GM18951 (cell line): ENCODE results near the gene MCMBP.

ENCODE experiments used
- POLR2A ChIP-seq: IDR thresholded peaks from 4 replicates; pipeline ENCODE4 v1.6.1; 2011; ENCODE audit warnings: mild to moderate bottlenecking; ENCODE audit not compliant: insufficient read length, insufficient read depth; ENCODE audit errors: extremely low read depth
- in situ Hi-C: fragments of 300-500 bp; cut with MboI; formaldehyde crosslinking; loops from one replicate; pipeline ENCODE4 v1.12.0; 2022; ENCODE audit warnings: low sequenced_read_pairs, mixed read lengths, inconsistent platforms; ENCODE audit not compliant: unreplicated experiment

Gene MCMBP

DNA sequence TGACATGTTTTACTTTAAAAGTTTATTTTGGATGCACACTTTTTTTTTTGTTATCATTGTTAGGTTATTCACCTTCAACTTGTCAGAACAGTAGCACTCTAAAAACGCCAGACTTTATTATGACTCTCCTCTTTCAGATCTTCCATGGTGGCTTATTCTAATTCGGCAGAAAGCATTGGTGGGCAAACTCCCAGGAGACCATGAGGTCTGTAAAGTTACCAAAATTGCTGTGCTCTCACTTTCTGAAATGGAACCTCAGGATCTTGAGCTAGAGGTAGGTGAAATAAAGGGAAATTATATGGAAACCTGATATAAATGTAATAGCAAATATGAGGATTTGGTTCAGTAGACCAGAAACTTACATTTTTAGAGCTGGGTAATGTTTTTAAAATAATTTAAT lies 91.1 kb downstream of the MCMBP start:
- TF ChIP-seq POLR2A = no peak
- in situ Hi-C loops = no loop called here

DNA sequence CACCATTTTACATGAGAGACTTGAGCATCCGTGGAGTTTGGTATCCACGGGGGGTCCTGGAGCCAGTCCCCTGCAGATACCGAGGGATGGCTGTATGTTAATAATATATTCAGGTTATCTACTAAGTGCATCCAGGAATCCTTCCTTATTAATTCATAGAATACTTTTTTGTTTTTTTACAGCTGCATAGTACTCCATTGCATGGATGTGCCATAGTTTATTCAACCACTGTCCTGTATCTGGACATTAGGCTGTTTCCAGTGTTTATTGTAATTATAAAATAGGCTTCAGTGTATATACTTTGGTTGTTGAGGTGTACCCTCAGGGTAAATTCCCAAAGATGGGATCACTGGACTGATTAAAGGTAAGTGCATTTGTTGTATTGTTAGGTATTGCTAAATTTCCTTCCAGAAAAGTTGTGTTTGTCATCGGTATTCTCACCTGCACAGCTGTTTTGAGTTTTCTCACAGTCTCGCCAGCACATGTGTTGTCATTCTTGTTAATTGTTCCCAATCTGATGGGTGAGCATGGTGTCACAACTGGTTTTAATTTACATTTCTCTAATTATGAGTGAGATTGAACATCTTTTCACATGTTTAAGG lies 91.7 kb downstream of the MCMBP start:
- in situ Hi-C loops = no loop called here
- TF ChIP-seq POLR2A = no peak
